Activated CD4-positive, alpha-beta T cell treated with anti-CD3 and anti-CD28 coated beads, Interleukin-2, amount 10 ng/mL, durations not matched to agents 24 days and 14 days (primary cell): ENCODE results near the gene SDR42E2. TPM values are rescaled to one million over a fixed set of nuclear protein-coding genes. Genes with fewer than 3 reads are reported as not detected.
A peak's percentile ranks its signal among the peaks of the same experiment; 100 is the strongest.
"Not testable (repeated sequence)": the region's sequence is repeated elsewhere in the genome, so short reads cannot be mapped to it uniquely, and the experiment has no call there.

ENCODE experiments used
- DNase-seq: peaks from one replicate; pipeline ENCODE4 v3.0.0; 2022
- H3K27ac Mint-ChIP-seq: one replicate; pipeline ENCODE4 v1.8.0; 2022; ENCODE audit warnings: mild to moderate bottlenecking, mixed read lengths
- H3K27me3 Mint-ChIP-seq: one replicate; pipeline ENCODE4 v1.8.0; 2022; ENCODE audit warnings: mixed read lengths
- H3K36me3 Mint-ChIP-seq: one replicate; pipeline ENCODE4 v1.8.0; 2022; ENCODE audit warnings: low read depth, mild to moderate bottlenecking, mixed read lengths
- H3K4me1 Mint-ChIP-seq: one replicate; pipeline ENCODE4 v1.8.0; 2021; ENCODE audit warnings: mixed read lengths
- H3K4me3 Mint-ChIP-seq: one replicate; pipeline ENCODE4 v1.8.0; 2022; ENCODE audit warnings: mild to moderate bottlenecking, moderate library complexity, mixed read lengths
- H3K9me3 Mint-ChIP-seq: one replicate; pipeline ENCODE4 v1.8.0; 2021; ENCODE audit warnings: mixed read lengths
- intact Hi-C: fragments of 100-400 bp; cut with micrococcal nuclease; formaldehyde crosslinking; loops from one replicate; pipeline ENCODE4 v1.15.1; 2023
- total RNA-seq: library from RNA; stranded (reverse); gene quantifications from 2 replicates; pipeline ENCODE4 v1.2.3, GENCODE V29; 2022

The SDR42E2 gene
- total RNA-seq, 1 donor from 2014 or later = 0.07 TPM

- H3K36me3 Mint-ChIP-seq = peaks cover 14% of the 10 kb centered on the region
- peak; percentile 84 for DNase-seq
- peaks cover 3% of the 10 kb centered on the region for H3K27me3 Mint-ChIP-seq
- intact Hi-C loops = loop anchor here (2.0 kb wide), 3 partner anchors 183 to 1451 kb away; partner anchors contain the start of genes CDR2, METTL9 and THUMPD1
- peaks cover 59% of the 10 kb centered on the region for H3K4me1 Mint-ChIP-seq
- H3K4me3 Mint-ChIP-seq = peak overlapping the region; percentile 91
- peak overlapping the region; percentile 99 for H3K27ac Mint-ChIP-seq
- H3K9me3 Mint-ChIP-seq = peaks cover 13% of the 10 kb centered on the region
Measured at GRCh38 chr16:22191532-22192260, 29.4 kb downstream of the SDR42E2 start.

DNA sequence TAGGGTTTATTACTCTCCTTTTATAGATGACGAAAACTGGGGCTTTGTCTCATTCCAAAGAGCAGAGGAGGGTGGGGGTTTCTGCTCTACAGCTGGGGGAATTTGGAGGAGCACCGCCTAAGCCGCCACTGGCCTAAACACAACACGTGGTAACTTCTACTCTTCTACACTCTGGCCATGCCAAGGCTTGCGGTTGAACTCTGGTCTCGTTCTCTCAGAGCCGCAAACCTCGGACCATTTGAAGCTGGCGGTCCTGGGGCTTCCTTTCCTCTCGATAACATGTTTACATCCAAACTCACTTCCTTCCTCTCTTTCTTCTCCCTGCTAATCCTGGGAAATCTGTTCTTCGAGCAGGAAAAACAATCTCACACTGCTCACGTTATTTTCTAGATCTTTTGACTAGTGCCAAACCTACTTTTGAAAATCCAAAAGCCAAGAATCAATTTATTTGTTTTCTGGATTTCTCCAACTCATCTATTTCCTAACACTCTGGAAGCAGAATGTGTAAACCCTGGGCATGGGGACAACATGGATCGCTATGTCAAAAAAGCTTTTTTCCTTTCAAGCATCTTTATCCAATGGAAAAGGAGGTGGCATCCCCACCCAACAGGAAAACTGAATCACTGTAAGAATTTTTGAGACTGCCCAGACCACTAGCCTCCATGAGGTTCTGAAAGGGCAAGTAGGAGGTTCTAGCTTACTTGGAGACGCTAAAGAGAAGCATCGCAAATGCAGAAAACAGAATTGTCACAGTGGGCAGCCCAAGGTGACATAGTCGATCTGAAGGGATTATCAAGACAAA is 30.2 kb downstream of the SDR42E2 start:
- Mint-ChIP-seq H3K27me3 (peaks cover 3% of the 10 kb centered on the region), H3K27ac (peak overlapping the region; percentile 99), H3K36me3 (peaks cover 14% of the 10 kb centered on the region), H3K4me1 (peaks cover 61% of the 10 kb centered on the region), H3K4me3 (peak overlapping the region; percentile 91), H3K9me3 (peaks cover 13% of the 10 kb centered on the region)
- intact Hi-C loops = loop anchor here (2.0 kb wide), 1 partner anchor 182 kb away; the partner anchor contains the start of gene CDR2
- peak; percentile 96 for DNase-seq

GRCh38 chr16:22193063-22193411 is 30.7 kb downstream of the SDR42E2 start:
- peaks cover 14% of the 10 kb centered on the region for H3K36me3 Mint-ChIP-seq
- H3K9me3 Mint-ChIP-seq = peaks cover 13% of the 10 kb centered on the region
- no peak for DNase-seq
- peaks cover 61% of the 10 kb centered on the region for H3K4me1 Mint-ChIP-seq
- H3K4me3 Mint-ChIP-seq = peak overlapping the region; percentile 91
- peaks cover 3% of the 10 kb centered on the region for H3K27me3 Mint-ChIP-seq
- H3K27ac Mint-ChIP-seq = peak overlapping the region; percentile 99
- intact Hi-C loops = loop anchor here (2.0 kb wide), 1 partner anchor 182 kb away; the partner anchor contains the start of gene CDR2

- Mint-ChIP-seq H3K27ac (peak overlapping the region; percentile 94), H3K4me1 (peaks cover 53% of the 10 kb centered on the region), H3K4me3 (peak overlapping the region; percentile 85), H3K36me3 (peaks cover 14% of the 10 kb centered on the region), H3K9me3 (peaks cover 13% of the 10 kb centered on the region), H3K27me3 (peaks cover 3% of the 10 kb centered on the region)
- intact Hi-C loops = loop anchor here (1.0 kb wide), 2 partner anchors 11 to 102 kb away; partner anchors contain the start of genes EEF2K and POLR3E
- peak; percentile 73 for DNase-seq
Measured at GRCh38 chr16:22194707-22195444, 32.6 kb downstream of the SDR42E2 start.

- no peak for DNase-seq
- Mint-ChIP-seq H3K4me1 (peaks cover 53% of the 10 kb centered on the region), H3K36me3 (peaks cover 14% of the 10 kb centered on the region), H3K27me3 (peaks cover 3% of the 10 kb centered on the region), H3K4me3 (peak overlapping the region; percentile 85), H3K27ac (peak overlapping the region; percentile 94), H3K9me3 (peaks cover 13% of the 10 kb centered on the region)
- intact Hi-C loops = loop anchor here (1.0 kb wide), 2 partner anchors 11 to 102 kb away; partner anchors contain the start of genes EEF2K and POLR3E
Measured at GRCh38 chr16:22195445-22195694, 33.1 kb downstream of the SDR42E2 start.

GRCh38 chr16:22195695-22196558 is 33.6 kb downstream of the SDR42E2 start:
- peaks cover 14% of the 10 kb centered on the region for H3K36me3 Mint-ChIP-seq
- intact Hi-C loops = loop anchor here (1.0 kb wide), 2 partner anchors 10 to 101 kb away; partner anchors contain the start of genes EEF2K and POLR3E
- H3K9me3 Mint-ChIP-seq = peaks cover 13% of the 10 kb centered on the region
- peak overlapping the region; percentile 85 for H3K4me3 Mint-ChIP-seq
- peaks cover 51% of the 10 kb centered on the region for H3K4me1 Mint-ChIP-seq
- DNase-seq = peak; percentile 98
- H3K27ac Mint-ChIP-seq = peak overlapping the region; percentile 94
- peaks cover 3% of the 10 kb centered on the region for H3K27me3 Mint-ChIP-seq

DNA sequence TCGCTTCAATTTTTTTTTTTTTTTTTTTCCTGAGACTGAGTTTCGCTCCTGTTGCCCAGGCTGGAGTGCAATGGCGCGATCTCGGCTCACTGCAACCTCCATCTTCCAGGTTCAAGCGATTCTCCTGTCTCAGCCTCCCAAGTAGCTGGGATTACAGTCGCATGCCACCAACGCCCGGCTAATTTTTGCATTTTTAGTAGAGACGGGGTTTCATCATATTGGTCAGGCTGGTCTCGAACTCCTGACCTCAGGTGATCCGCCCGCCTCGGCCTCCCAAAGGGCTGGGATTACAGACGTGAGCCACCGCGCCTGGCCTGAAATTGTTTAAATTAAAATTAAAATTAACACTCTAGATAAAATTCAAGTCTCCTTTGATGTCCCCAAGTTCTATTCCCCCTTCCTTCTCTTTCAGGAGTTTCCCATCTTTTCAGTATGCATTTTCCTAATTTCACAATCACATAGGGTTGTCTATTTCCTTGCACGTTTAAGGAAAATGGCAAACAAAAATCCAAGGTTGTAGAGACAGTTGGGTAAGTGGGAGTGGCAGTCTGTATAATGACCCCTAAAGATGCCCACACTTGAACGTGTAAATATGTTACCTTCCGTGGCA is 34.4 kb downstream of the SDR42E2 start:
- H3K27me3 Mint-ChIP-seq, intact Hi-C loops: not testable (repeated sequence)

DNA sequence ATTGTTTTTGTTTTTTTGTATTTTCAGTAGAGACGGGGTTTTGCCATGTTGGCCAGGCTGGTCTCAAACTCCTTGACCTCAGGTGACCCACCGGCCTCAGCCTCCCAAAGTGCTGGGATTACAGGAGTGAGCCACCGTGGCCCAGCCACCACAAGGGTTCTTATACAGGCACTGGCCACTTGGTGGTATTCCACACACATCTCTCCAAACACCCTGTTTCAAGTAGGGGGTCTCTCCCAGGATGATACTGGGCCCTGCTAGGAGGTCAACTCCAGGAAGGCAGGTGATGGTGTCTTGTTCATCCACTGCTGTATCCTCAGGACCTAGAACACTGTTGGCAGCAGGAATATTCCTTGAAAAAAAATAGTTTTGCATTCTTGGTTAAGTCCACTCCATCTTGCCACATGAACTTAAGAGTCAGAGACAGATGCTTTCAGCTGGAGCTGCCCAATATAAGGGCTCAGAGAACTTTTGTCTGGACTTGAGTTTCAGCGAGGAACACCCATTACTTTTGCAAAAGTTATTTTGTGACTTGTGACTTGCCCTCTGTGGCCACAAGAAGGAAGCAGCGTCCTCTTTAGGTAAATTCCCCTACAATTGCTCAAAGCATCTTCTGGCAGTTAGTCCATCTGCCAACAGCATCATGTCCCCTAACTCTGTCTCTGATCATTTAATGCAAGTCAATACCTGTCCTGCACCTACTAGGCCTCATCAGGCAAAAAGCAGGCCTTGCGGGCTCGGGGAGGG is 36.4 kb downstream of the SDR42E2 start:
- peaks cover 32% of the 10 kb centered on the region for H3K4me1 Mint-ChIP-seq
- H3K27ac Mint-ChIP-seq = no peak overlapping the region
- intact Hi-C loops = no loop called here
- peaks cover 9% of the 10 kb centered on the region for H3K9me3 Mint-ChIP-seq
- no peak overlapping the region for H3K4me3 Mint-ChIP-seq
- peak; percentile 63 for DNase-seq
- peaks cover 3% of the 10 kb centered on the region for H3K27me3 Mint-ChIP-seq
- peaks cover 10% of the 10 kb centered on the region for H3K36me3 Mint-ChIP-seq

More for the DNA sequence above, 34.4 kb downstream of the SDR42E2 start:
- peak overlapping the region; percentile 85 for H3K4me3 Mint-ChIP-seq
- peaks cover 13% of the 10 kb centered on the region for H3K9me3 Mint-ChIP-seq
- H3K27ac Mint-ChIP-seq, DNase-seq: not testable (repeated sequence)
- peaks cover 50% of the 10 kb centered on the region for H3K4me1 Mint-ChIP-seq
- H3K36me3 Mint-ChIP-seq = peaks cover 14% of the 10 kb centered on the region

DNA sequence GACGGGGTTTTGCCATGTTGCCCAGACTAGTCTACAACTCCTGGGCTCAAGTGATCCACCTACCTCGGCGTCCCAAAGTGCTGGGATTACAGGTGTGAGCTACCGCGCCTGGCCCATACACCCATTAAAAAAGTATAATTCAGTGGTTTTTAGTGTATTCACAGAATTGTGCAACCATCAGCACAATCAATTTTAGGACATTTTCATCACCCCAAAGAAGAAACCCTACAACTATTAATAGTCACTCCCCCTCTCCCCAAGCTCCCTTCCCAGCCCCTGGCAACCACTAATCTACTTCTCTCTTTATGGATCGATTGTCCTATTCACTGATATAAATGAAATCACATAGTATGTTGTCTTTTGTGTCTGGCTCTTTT is 39.9 kb downstream of the SDR42E2 start:
- Mint-ChIP-seq H3K27me3 (no peaks in the 10 kb centered on the region), H3K4me1 (peaks cover 15% of the 10 kb centered on the region), H3K27ac (no peak overlapping the region), H3K4me3 (no peak overlapping the region), H3K36me3 (peaks cover under 1% of the 10 kb centered on the region), H3K9me3 (no peaks in the 10 kb centered on the region)
- intact Hi-C loops = no loop called here
- no peak for DNase-seq

GRCh38 chr16:22203091-22203490 is 40.8 kb downstream of the SDR42E2 start:
- Mint-ChIP-seq H3K9me3 (no peaks in the 10 kb centered on the region), H3K4me1 (peaks cover 24% of the 10 kb centered on the region), H3K27ac (no peak overlapping the region), H3K36me3 (peaks cover 6% of the 10 kb centered on the region), H3K4me3 (no peak overlapping the region), H3K27me3 (no peaks in the 10 kb centered on the region)
- intact Hi-C loops = no loop called here
- no peak for DNase-seq

- no peaks in the 10 kb centered on the region for H3K27me3 Mint-ChIP-seq
- peaks cover 18% of the 10 kb centered on the region for H3K4me1 Mint-ChIP-seq
- H3K36me3 Mint-ChIP-seq = peaks cover 9% of the 10 kb centered on the region
- no peak overlapping the region for H3K4me3 Mint-ChIP-seq
- no peak for DNase-seq
- no peak overlapping the region for H3K27ac Mint-ChIP-seq
- intact Hi-C loops = no loop called here
- no peaks in the 10 kb centered on the region for H3K9me3 Mint-ChIP-seq
Measured at GRCh38 chr16:22204091-22204655, 41.9 kb downstream of the SDR42E2 start.

- Mint-ChIP-seq H3K9me3 (peaks cover 2% of the 10 kb centered on the region), H3K27me3 (no peaks in the 10 kb centered on the region), H3K4me1 (peaks cover 26% of the 10 kb centered on the region), H3K36me3 (peaks cover 17% of the 10 kb centered on the region), H3K27ac (peak overlapping the region; percentile 80), H3K4me3 (peak overlapping the region; percentile 89)
- intact Hi-C loops = loop anchor here (1.0 to 5.0 kb wide), 8 partner anchors 10 to 169 kb away; partner anchors contain the start of genes CDR2 and POLR3E
- DNase-seq = no peak
Measured at GRCh38 chr16:22205577-22206012, 43.3 kb downstream of the SDR42E2 start.
